Astrocyte (in vitro differentiated cells and primary cell): ENCODE data around the gene CHRD. TPM values are rescaled to one million over a fixed set of nuclear protein-coding genes. Genes with fewer than 3 reads are reported as not detected.

Source experiments
- DNase-seq: peaks from one replicate; pipeline ENCODE4 v3.0.0-alpha.2; 2010; ENCODE audit warnings: low read depth
- FAIRE-seq: peaks from 2 replicates; lab custom pipeline; 2011; peaks lifted over from hg19 to GRCh38; lab: Jason Lieb, UNC
- H2AFZ ChIP-seq: 2 replicates; pipeline ENCODE4 v1.6.0; 2012; ENCODE audit warnings: low read depth, low read length, inconsistent platforms
- H3K27ac ChIP-seq: 2 replicates; pipeline ENCODE4 v1.5.1; 2011; ENCODE audit warnings: low read depth, low read length, inconsistent platforms
- H3K27me3 ChIP-seq: 2 replicates; pipeline ENCODE4 v1.6.0; 2011; ENCODE audit warnings: low read length, inconsistent platforms; ENCODE audit not compliant: insufficient read depth
- H3K36me3 ChIP-seq: 2 replicates; pipeline ENCODE4 v1.5.1; 2011; ENCODE audit warnings: low read length, inconsistent platforms; ENCODE audit not compliant: insufficient read depth
- H3K4me1 ChIP-seq: 2 replicates; pipeline ENCODE4 v1.5.1; 2011; ENCODE audit warnings: low read length, inconsistent platforms; ENCODE audit not compliant: insufficient read depth
- H3K4me2 ChIP-seq: 2 replicates; pipeline ENCODE4 v1.6.0; 2012; ENCODE audit warnings: low read length, inconsistent platforms
- H3K4me3 ChIP-seq: 2 replicates; pipeline ENCODE4 v1.5.1; 2011; ENCODE audit warnings: low read depth, mild to moderate bottlenecking, low read length, inconsistent platforms; ENCODE audit not compliant: insufficient read depth
- H3K79me2 ChIP-seq: 2 replicates; pipeline ENCODE4 v1.6.0; 2012; ENCODE audit warnings: mild to moderate bottlenecking, low read length, inconsistent platforms; ENCODE audit not compliant: insufficient read depth
- H3K9ac ChIP-seq: 2 replicates; pipeline ENCODE4 v1.6.0; 2012; ENCODE audit warnings: mild to moderate bottlenecking, low read length, inconsistent platforms
- H3K9me3 ChIP-seq: 2 replicates; pipeline ENCODE4 v1.5.1; 2012; ENCODE audit warnings: low read depth, mild to moderate bottlenecking, low read length, inconsistent platforms; ENCODE audit not compliant: insufficient read depth
- H4K20me1 ChIP-seq: 2 replicates; pipeline ENCODE4 v1.6.0; 2012; ENCODE audit warnings: low read length, inconsistent platforms; ENCODE audit not compliant: insufficient read depth
- H3K27ac Mint-ChIP-seq: one replicate; pipeline ENCODE4 v1.8.0; 2021; ENCODE audit warnings: mild to moderate bottlenecking, mixed read lengths; ENCODE audit not compliant: unreplicated experiment
- H3K27me3 Mint-ChIP-seq: one replicate; pipeline ENCODE4 v1.8.0; 2021; ENCODE audit warnings: low read depth, mixed read lengths; ENCODE audit not compliant: unreplicated experiment
- H3K36me3 Mint-ChIP-seq: one replicate; pipeline ENCODE4 v1.8.0; 2021; ENCODE audit warnings: low read depth, mixed read lengths; ENCODE audit not compliant: unreplicated experiment
- H3K4me1 Mint-ChIP-seq: one replicate; pipeline ENCODE4 v1.8.0; 2021; ENCODE audit warnings: low read depth, mixed read lengths; ENCODE audit not compliant: unreplicated experiment
- H3K4me3 Mint-ChIP-seq: one replicate; pipeline ENCODE4 v1.8.0; 2021; ENCODE audit warnings: mild to moderate bottlenecking, moderate library complexity, mixed read lengths; ENCODE audit not compliant: unreplicated experiment
- H3K9me3 Mint-ChIP-seq: one replicate; pipeline ENCODE4 v1.8.0; 2021; ENCODE audit warnings: mild to moderate bottlenecking, mixed read lengths; ENCODE audit not compliant: unreplicated experiment
- CTCF ChIP-seq: IDR thresholded peaks from 2 replicates; pipeline ENCODE4 v1.5.1; 2011; ENCODE audit warnings: low read depth, mild to moderate bottlenecking, inconsistent platforms, low read length, moderate library complexity; ENCODE audit not compliant: insufficient read depth
- EZH2 ChIP-seq: IDR thresholded peaks from 2 replicates; pipeline ENCODE4 v1.6.1; 2012; ENCODE audit warnings: mild to moderate bottlenecking, low read length, inconsistent platforms; ENCODE audit not compliant: insufficient read depth
- total RNA-seq: library from RNA; stranded (reverse); gene quantifications from 2 replicates; pipeline ENCODE4 v1.2.1, GENCODE V29; 2021

Gene CHRD
- total RNA-seq, 1 donor from 2014 or later: 3.4 TPM

- no peaks in the 10 kb centered on the region for H3K36me3 ChIP-seq
- Mint-ChIP-seq H3K9me3 (no peaks in the 10 kb centered on the region), H3K27me3 (no peaks in the 10 kb centered on the region), H3K4me3 (no peak overlapping the region), H3K27ac (no peak overlapping the region), H3K4me1 (peaks cover 16% of the 10 kb centered on the region), H3K36me3 (peaks cover 11% of the 10 kb centered on the region)
- DNase-seq: no peak
- H3K4me2 ChIP-seq: no peak overlapping the region
- no peak overlapping the region for H3K27ac ChIP-seq
- no peak for TF ChIP-seq EZH2
- no peak for TF ChIP-seq CTCF
- no peak overlapping the region for H2AFZ ChIP-seq
- no peaks in the 10 kb centered on the region for H3K27me3 ChIP-seq
- H3K79me2 ChIP-seq: peaks cover 11% of the 10 kb centered on the region
- no peak for FAIRE-seq
- H3K4me1 ChIP-seq: peaks cover 8% of the 10 kb centered on the region
- H3K4me3 ChIP-seq: no peak overlapping the region
- H3K9me3 ChIP-seq: no peaks in the 10 kb centered on the region
- no peak overlapping the region for H3K9ac ChIP-seq
- H4K20me1 ChIP-seq: peaks cover 18% of the 10 kb centered on the region
These were observed 22.4 kb upstream of the CHRD start for GRCh38 chr3:184357248-184358123.

GRCh38 chr3:184358124-184358767, 21.6 kb upstream of the CHRD start:
- H3K79me2 ChIP-seq: peaks cover 12% of the 10 kb centered on the region
- no peak overlapping the region for H3K4me3 ChIP-seq
- no peak for FAIRE-seq
- Mint-ChIP-seq H3K4me3 (peak overlapping the region; percentile 60), H3K4me1 (peaks cover 16% of the 10 kb centered on the region), H3K9me3 (no peaks in the 10 kb centered on the region), H3K27me3 (no peaks in the 10 kb centered on the region), H3K27ac (no peak overlapping the region), H3K36me3 (peaks cover 11% of the 10 kb centered on the region)
- TF ChIP-seq EZH2: no peak
- H2AFZ ChIP-seq: no peak overlapping the region
- peaks cover 8% of the 10 kb centered on the region for H3K4me1 ChIP-seq
- H3K27me3 ChIP-seq: no peaks in the 10 kb centered on the region
- H4K20me1 ChIP-seq: peaks cover 18% of the 10 kb centered on the region
- no peak for DNase-seq
- no peaks in the 10 kb centered on the region for H3K9me3 ChIP-seq
- no peak overlapping the region for H3K9ac ChIP-seq
- no peak overlapping the region for H3K27ac ChIP-seq
- no peak overlapping the region for H3K4me2 ChIP-seq
- H3K36me3 ChIP-seq: no peaks in the 10 kb centered on the region

GRCh38 chr3:184358921-184359350, 20.9 kb upstream of the CHRD start:
- Histone ChIP-seq H3K27ac (no peak overlapping the region), H3K27me3 (no peaks in the 10 kb centered on the region), H2AFZ (no peak overlapping the region), H4K20me1 (peaks cover 17% of the 10 kb centered on the region), H3K4me3 (no peak overlapping the region), H3K9me3 (no peaks in the 10 kb centered on the region), H3K4me2 (no peak overlapping the region), H3K79me2 (peaks cover 19% of the 10 kb centered on the region), H3K4me1 (peaks cover 8% of the 10 kb centered on the region), H3K36me3 (no peaks in the 10 kb centered on the region), H3K9ac (no peak overlapping the region)
- Mint-ChIP-seq H3K4me3 (no peak overlapping the region), H3K9me3 (no peaks in the 10 kb centered on the region), H3K4me1 (peaks cover 16% of the 10 kb centered on the region), H3K27ac (no peak overlapping the region), H3K36me3 (peaks cover 11% of the 10 kb centered on the region), H3K27me3 (no peaks in the 10 kb centered on the region)
- no peak for FAIRE-seq
- TF ChIP-seq CTCF: no peak
- no peak for DNase-seq
